Aorta (tissue), 5 donors: ENCODE measurements around the gene AJUBA. TPM values are rescaled to one million over a fixed set of nuclear protein-coding genes. Genes with fewer than 3 reads are reported as not detected.
A peak's percentile ranks its signal among the peaks of the same experiment; 100 is the strongest.

Experiments
- ATAC-seq: fragments of 200-7000 bp; cut with Tn5 transposase; one replicate; pipeline ENCODE4 v1.9.1; 2022; ENCODE audit warnings: moderate library complexity; ENCODE audit not compliant: low FRiP score
- DNase-seq, 2 donors: peaks; one replicate each; pipeline ENCODE4 v3.0.0-alpha.2; 2020
- H3K27ac ChIP-seq, 2 donors: one replicate each; pipeline ENCODE4 v1.5.1; 2013; ENCODE audit warnings: low read length in 2 of 2, mild to moderate bottlenecking in 2 of 2, moderate library complexity in 2 of 2, control low read depth in 1 of 2, inconsistent platforms in 1 of 2, low read depth in 1 of 2
- H3K27me3 ChIP-seq, 2 donors: one replicate each; pipeline ENCODE4 v1.6.1; 2013; ENCODE audit warnings: control low read depth in 1 of 2, low read length in 1 of 2, mild to moderate bottlenecking in 1 of 2, moderate library complexity in 1 of 2; ENCODE audit not compliant: insufficient read depth in 2 of 2, control insufficient read depth in 1 of 2
- H3K36me3 ChIP-seq, 2 donors: one replicate each; pipeline ENCODE4 v1.6.1; 2013; ENCODE audit warnings: control low read depth in 1 of 2, low read length in 1 of 2, mild to moderate bottlenecking in 1 of 2; ENCODE audit not compliant: insufficient read depth in 2 of 2, control insufficient read depth in 1 of 2
- H3K4me1 ChIP-seq, 2 donors: one replicate each; pipeline ENCODE4 v1.6.1; 2013; ENCODE audit warnings: low read length in 2 of 2, control low read depth in 1 of 2, mild to moderate bottlenecking in 1 of 2, moderate library complexity in 1 of 2; ENCODE audit not compliant: insufficient read depth in 2 of 2, control insufficient read depth in 1 of 2
- H3K4me3 ChIP-seq, 2 donors: one replicate each; pipeline ENCODE4 v1.5.1; 2013; ENCODE audit warnings: low read length in 2 of 2, control low read depth in 1 of 2, mild to moderate bottlenecking in 1 of 2
- H3K9me3 ChIP-seq: one replicate; pipeline ENCODE4 v1.6.1; 2013; ENCODE audit warnings: mild to moderate bottlenecking, low read length; ENCODE audit not compliant: control insufficient read depth
- WGBS, 2 donors: extraction: QIAGEN DNeasy Blood & Tissue Kit; methylation state at CpG; one replicate each; pipeline ENCODE4 v1.1.7; 2013; 5-methylcytosine and 5-hydroxymethylcytosine counted together
- intact Hi-C, 2 donors: fragments of 100-400 bp; cut with DNase I; formaldehyde crosslinking; loops; one replicate each; pipeline versions ENCODE4 v1.14.2 to v1.15.0; 2022
- polyA plus RNA-seq, 2 donors: library from polyadenylated mRNA; stranded (reverse); fragments of 200-250 nt; gene quantifications; one replicate each; pipeline ENCODE4 v1.2.3, GENCODE V29; 2013
- total RNA-seq, 2 donors: library from RNA; stranded (reverse); fragmentation: NEBNext Ultra II Directional; extraction: Animal tissue kit (Norgen Biotek cat#: 25700); gene quantifications; one replicate each; pipeline ENCODE4 v1.2.1, GENCODE V29; 2021
- donor health status: healthy with polysubstance abuse.
- donor health status: Bipolar disorder and iron deficiency.
- donor health status: DM: no; HTN: no; CAD: no.
- donor health status: DM: no; HTN: no; CAD: no.
- donor health status: DM: yes; HTN: yes; CAD: no.

Gene AJUBA
- total and polyA plus RNA-seq, 4 donors, result 2.2 to 16.2 (median 8.3) TPM

- Histone ChIP-seq H3K27ac (no peak overlapping the region), H3K27me3 (no peaks in the 10 kb centered on the region), H3K36me3 (no peaks in the 10 kb centered on the region), H3K4me3 (no peak overlapping the region), H3K9me3 (no peaks in the 10 kb centered on the region), H3K4me1 (no peaks in the 10 kb centered on the region)
- DNase-seq (no peak), ATAC-seq (no peak)
- 81% methylated on average over 15 to 16 of the region's 16 CpGs for WGBS, 2 donors
- intact Hi-C loops, result no loop called here
Measured at GRCh38 chr14:22998329-22999012, 16.1 kb upstream of the AJUBA start.

GRCh38 chr14:22997676-22998323 lies 15.4 kb upstream of the AJUBA start:
- H3K4me3 ChIP-seq, result no peak overlapping the region
- 76 to 80% methylated on average over 9 of the region's 9 CpGs for WGBS, 2 donors
- H3K27ac ChIP-seq, result no peak overlapping the region
- no peaks in the 10 kb centered on the region for H3K36me3 ChIP-seq
- H3K27me3 ChIP-seq, result no peaks in the 10 kb centered on the region
- no peaks in the 10 kb centered on the region for H3K9me3 ChIP-seq
- H3K4me1 ChIP-seq, result no peaks in the 10 kb centered on the region
- DNase-seq, result no peak
- intact Hi-C loops, result no loop called here
- no peak for ATAC-seq

- no peaks in the 10 kb centered on the region for H3K9me3 ChIP-seq
- no peak for ATAC-seq
- no peak overlapping the region for H3K27ac ChIP-seq
- no peaks in the 10 kb centered on the region for H3K4me1 ChIP-seq
- H3K36me3 ChIP-seq, result no peaks in the 10 kb centered on the region
- 77 to 82% methylated on average over 11 of the region's 11 CpGs for WGBS, 2 donors
- intact Hi-C loops, result no loop called here
- H3K4me3 ChIP-seq, result no peak overlapping the region
- no peaks in the 10 kb centered on the region for H3K27me3 ChIP-seq
- DNase-seq, result no peak
Measured at GRCh38 chr14:22996768-22997654, 14.7 kb upstream of the AJUBA start.

GRCh38 chr14:22995889-22996625 lies 13.7 kb upstream of the AJUBA start:
- ATAC-seq, result no peak
- 94 to 96% methylated on average over 9 of the region's 9 CpGs for WGBS, 2 donors
- H3K27ac ChIP-seq, result no peak overlapping the region
- no peaks in the 10 kb centered on the region for H3K9me3 ChIP-seq
- H3K36me3 ChIP-seq, result no peaks in the 10 kb centered on the region
- no peaks in the 10 kb centered on the region for H3K4me1 ChIP-seq
- no peak for DNase-seq
- no peak overlapping the region for H3K4me3 ChIP-seq
- intact Hi-C loops, result no loop called here
- no peaks in the 10 kb centered on the region for H3K27me3 ChIP-seq

- intact Hi-C loops, result no loop called here
- H3K4me1 ChIP-seq, result no peaks in the 10 kb centered on the region
- no peak overlapping the region for H3K4me3 ChIP-seq
- peaks cover 0 to under 1% of the 10 kb centered on the region in 2 donors for H3K36me3 ChIP-seq
- no peaks in the 10 kb centered on the region for H3K27me3 ChIP-seq
- ATAC-seq (peak; percentile 59), DNase-seq (no peak)
- H3K27ac ChIP-seq, result no peak overlapping the region
- WGBS, 2 donors, result 2 to 3% methylated on average over 4 of the region's 4 CpGs
- no peaks in the 10 kb centered on the region for H3K9me3 ChIP-seq
Measured at GRCh38 chr14:22994762-22995275, 12.5 kb upstream of the AJUBA start.

- no peak for ATAC-seq
- H3K9me3 ChIP-seq, result no peaks in the 10 kb centered on the region
- intact Hi-C loops, result no loop called here
Measured at GRCh38 chr14:22993517-22993916, 11.2 kb upstream of the AJUBA start.

GRCh38 chr14:22991852-22992251 lies 9.5 kb upstream of the AJUBA start:
- Histone ChIP-seq H3K9me3 (no peaks in the 10 kb centered on the region), H3K36me3 (peaks cover 0 to 3% of the 10 kb centered on the region in 2 donors), H3K4me3 (no peak overlapping the region), H3K27me3 (no peaks in the 10 kb centered on the region), H3K4me1 (no peaks in the 10 kb centered on the region), H3K27ac (no peak overlapping the region)
- ATAC-seq (no peak), DNase-seq (no peak)
- intact Hi-C loops, result no loop called here
- WGBS, 2 donors, result 93% methylated on average over 8 of the region's 8 CpGs

More at GRCh38 chr14:22993517-22993916, 11.2 kb upstream of the AJUBA start:
- no peak for DNase-seq
- no peak overlapping the region for H3K27ac ChIP-seq
- H3K36me3 ChIP-seq, result peaks cover 0 to 3% of the 10 kb centered on the region in 2 donors
- H3K4me1 ChIP-seq, result no peaks in the 10 kb centered on the region
- no peak overlapping the region for H3K4me3 ChIP-seq
- no peaks in the 10 kb centered on the region for H3K27me3 ChIP-seq

GRCh38 chr14:22987291-22987690 lies 4.9 kb upstream of the AJUBA start:
- Histone ChIP-seq H3K36me3 (peaks cover 0 to 3% of the 10 kb centered on the region in 2 donors), H3K9me3 (no peaks in the 10 kb centered on the region), H3K27me3 (no peaks in the 10 kb centered on the region), H3K4me3 (no peak overlapping the region), H3K4me1 (no peaks in the 10 kb centered on the region), H3K27ac (no peak overlapping the region)
- WGBS, 2 donors, result 83 to 84% methylated on average over 8 of the region's 8 CpGs
- ATAC-seq (no peak), DNase-seq (no peak)
- intact Hi-C loops, result loop anchor here in 1 of 2 donors (2.0 to 10.0 kb wide), 2 partner anchors 72 to 432 kb away; no protein-coding TSS in a partner anchor
